ENCODE measurements around the gene ANGEL2.
"Not testable (repeated sequence)": the region's sequence is repeated elsewhere in the genome, so short reads cannot be mapped to it uniquely, and the experiment has no call there.

Gene ANGEL2

DNA sequence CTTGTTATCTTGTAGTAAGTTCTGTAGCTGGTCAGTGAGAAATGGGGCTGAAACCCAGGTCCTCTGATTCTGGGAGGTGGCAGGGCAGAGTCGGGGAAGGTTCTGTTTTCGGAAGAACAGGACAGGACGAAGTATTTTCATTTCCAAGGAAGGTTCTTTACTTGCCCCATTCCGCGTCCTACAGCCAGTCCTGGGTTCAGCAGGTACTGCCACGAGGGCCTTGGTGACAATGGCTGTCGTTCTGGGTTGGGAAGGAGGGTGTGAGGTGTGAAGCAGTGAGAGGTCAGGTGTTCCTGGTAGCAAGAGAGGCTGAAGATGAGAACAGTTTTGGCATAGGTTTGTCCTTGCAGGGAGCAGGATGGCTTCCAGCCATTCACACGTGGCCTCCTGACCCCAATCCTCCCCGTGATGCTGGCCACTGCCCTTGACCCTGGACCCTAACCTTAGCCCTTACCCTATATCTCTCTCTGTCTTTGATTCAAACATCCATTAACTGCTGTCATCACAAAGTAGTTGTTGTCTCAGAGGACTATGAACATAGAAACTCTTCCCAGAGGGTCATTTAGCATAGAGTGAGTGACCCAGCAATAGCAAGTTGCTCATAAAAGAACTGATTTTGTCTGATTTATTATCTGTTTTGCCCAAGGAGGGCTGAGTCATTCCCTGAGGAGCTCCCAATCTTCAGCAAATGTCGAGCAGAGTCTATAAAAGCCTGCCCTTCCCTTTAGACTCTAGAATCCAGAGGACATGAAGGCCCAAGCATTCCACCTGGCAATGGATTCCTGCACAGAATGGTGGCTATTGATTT is 40.4 kb downstream of the ANGEL2 start:
- no peak for DNase-seq (ENCODE audit: low read depth)

DNA sequence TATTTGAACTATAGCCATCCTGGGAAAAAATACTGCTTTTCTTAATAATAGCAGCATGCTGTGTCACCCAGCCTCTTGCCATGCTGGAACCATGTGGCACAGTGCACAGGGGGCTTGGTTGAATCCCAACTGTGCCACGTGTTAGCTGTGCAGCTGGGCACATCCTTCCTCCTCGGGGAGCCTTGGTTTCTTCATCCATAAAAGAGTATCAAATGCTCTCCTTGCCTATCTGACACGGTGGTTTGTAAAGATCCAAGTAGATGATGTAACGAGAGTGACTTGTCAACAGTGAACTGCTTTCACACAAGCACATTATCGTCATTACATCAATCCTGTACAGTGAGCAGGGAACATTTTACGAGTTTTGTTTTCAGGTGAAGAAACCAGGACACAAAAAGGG is 41.0 kb downstream of the ANGEL2 start:
- DNase-seq (ENCODE audit: low read depth): no peak

DNA sequence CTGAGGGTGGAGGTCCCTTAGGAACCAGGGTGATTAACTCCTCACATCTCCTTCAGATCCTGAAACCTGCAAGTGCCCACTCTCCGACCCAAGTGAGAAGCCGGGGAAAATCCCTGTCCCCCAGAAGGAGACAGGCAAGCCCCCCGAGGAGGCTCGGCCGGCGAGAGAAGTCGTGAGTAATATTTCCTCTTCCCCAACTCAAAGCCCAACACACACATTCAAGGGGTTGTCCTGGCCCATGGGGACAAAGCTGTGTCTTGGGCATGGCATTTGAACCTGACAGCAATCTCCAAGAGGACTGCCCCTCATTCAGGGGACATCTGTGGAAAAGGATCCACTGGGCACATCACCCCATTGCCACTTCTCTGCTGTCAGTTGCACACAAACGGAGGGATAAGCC is 41.8 kb downstream of the ANGEL2 start:
- DNase-seq (ENCODE audit: low read depth): no peak

DNA sequence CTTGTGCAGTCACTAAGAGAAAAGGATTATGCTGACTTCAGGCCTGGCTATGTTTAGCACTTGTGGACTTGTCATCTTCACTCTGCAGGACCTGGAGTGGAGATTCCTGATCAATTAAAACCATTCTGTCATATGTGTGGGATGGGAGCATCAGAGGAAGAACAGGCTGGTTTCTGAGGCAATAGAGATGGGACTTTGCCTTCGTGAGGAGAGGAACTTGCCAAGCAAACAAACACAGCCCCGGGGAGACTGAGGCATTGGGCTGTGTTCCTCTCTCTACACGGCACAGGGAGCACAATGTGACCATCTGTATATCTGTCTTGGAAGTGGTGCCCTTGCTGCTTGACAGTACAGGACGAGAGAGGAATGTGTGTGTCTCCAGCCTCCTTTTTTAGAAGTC is 42.2 kb downstream of the ANGEL2 start:
- DNase-seq (ENCODE audit: low read depth): no peak

DNA sequence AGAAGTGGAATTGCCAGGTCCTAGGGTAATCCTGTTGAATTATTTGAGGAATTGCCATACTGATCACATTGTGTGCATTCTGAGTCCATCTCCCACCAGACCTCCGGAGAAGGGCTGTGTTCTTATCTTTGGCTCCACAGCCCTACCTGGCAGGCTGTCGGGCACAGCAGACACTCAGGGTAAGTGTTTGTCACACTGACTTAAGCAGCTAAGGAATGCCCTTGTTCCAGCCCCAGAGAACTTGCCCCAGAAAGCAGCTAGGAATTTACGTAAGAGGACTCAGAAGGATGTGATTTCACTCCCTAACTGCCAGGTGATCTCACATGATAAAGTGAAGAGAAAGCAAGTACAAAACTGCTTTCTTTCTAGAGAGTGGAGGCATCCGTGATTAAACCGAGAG is 44.4 kb downstream of the ANGEL2 start:
- no peak for DNase-seq (ENCODE audit: low read depth)

DNA sequence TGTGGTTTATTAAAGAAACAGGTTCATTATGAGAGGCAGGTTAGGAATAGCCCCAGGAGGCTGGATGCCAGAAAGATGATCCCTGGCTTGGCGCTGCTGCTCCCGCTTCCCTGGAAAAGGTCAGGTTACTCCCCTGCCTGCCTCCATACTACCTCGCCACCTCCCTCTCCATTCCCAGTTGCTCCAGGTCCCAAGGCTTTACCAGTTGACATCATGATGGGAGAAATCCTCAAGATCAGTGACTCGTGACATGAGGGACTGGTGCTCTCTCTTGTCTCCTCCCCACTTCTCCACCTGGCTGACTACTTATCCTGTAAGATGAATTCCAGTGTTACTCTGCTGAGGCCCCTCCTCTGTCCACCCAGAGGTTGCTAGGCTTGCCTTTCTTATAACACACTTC is 45.6 kb downstream of the ANGEL2 start:
- no peak for DNase-seq (ENCODE audit: low read depth)

DNA sequence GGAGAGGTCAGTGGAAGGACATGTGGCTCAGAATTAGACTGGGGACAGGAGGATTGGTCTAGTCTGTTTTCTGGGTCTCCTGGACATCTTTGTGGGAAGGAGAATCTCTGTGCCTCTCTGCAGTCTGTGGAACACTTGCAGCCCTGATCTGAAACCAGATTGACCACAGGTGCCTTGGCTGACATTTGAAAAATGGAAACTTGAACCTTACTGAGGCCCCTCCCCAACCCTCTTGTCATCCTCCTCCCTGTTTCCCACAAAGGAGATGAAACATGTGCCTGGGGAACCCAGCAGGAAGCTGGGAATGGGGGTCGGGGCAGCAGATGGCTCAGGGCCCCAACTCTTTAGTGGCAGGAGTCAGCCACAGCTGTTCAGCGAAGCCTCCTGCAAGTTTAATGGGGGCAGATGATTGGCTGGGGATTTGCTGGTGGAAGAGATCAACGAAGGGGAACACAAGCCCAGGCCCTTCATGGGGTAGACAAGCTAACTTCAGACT is 47.3 kb downstream of the ANGEL2 start:
- DNase-seq (ENCODE audit: low read depth): no peak

DNA sequence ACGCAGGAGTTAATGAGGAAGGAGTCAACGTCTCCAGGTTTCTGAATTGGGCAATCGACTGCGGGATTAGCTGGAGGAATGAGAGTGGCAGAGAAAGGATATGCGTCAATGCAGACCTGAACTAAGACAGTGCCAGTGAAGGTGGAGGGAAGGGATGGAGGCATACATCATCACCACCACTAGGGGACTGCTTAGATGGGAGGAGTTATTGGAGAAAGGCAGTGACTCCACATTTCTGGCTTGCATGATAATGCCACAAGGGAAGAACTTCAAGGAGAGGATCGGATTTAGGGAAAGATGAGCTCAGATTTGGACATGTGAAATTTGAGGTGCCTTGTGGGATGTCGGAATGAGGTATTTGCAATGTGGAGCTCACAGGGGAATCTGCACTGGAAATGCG is 47.9 kb downstream of the ANGEL2 start:
- no peak for DNase-seq (ENCODE audit: low read depth)

DNA sequence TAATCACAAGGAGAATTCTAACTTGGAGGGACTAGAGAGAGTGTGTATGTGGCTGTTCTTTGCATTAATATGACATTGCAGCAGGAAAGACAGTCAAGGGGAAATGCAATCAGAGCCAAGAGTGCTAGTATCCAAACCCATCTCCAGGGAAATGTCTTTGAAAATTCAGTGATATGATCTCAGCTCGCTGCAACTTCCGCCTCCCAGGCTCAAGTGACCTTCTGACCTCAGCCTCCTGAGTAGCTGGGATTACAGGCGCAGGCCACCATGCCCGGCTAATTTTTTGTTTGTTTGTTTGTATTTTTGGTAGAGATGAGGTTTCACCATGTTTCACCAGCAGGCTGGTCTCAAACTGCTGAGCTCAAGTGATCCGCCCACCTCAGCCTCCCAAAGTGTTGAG is 49.1 kb downstream of the ANGEL2 start:
- DNase-seq (ENCODE audit: low read depth): no peak

DNA sequence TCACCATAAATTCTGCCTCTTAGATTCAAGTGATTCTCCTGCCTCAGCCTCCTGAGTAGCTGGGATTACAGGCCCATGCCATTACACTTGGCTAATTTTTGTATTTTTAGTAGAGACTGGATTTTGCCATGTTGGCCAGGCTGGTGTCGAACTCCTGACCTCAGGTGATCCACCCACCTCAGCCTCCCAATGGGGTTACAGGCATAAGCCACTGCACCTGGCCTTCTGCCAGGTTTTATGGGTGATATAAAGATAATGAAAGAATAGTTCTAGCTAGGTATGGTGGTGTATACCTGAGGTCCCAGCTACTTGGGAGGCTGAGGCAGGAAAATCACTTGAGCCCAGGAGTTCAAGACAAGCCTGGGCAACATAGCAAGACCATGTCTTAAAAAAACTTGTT is 50.7 kb downstream of the ANGEL2 start:
- not testable (repeated sequence) for DNase-seq (ENCODE audit: low read depth)

DNA sequence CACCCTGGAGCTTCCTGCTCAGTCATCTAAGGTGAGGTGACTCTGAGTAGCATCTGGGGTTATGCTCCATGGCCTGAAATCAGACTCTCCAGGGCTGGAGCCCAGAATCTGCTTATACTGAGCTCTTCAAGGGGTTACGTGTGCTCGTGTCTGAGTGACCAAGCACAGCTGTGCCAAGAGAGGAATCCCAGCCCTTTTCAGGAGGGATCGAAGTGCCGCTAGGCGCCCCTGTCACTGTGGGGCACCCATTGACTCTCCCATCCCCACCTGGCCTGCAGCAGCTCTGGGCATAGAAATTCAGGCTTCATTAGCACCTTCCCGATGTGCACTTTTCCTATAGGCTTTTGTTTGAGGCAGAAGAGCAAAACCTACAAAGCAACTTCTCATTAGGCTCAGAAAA is 51.6 kb downstream of the ANGEL2 start:
- DNase-seq (ENCODE audit: low read depth): no peak

DNA sequence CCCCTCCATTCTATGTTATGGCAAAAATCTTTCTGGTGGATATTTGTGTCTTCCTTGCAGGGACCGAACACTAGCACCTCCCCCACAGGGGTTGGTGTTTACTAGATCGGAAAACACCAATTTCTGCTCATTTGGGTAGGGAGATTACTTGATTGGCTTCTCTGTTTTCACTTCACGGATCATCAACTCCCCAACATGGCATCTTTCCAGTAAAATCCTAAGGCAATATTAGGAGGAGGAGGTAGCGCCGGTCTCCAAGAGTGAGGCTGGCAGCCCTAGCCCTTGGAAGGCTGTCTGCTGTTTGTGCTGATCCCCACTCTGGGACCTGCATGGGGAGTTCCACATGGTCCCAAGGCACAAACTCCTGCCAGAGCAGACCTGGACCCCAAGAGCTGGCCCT is 53.2 kb downstream of the ANGEL2 start:
- DNase-seq (ENCODE audit: low read depth): no peak

DNA sequence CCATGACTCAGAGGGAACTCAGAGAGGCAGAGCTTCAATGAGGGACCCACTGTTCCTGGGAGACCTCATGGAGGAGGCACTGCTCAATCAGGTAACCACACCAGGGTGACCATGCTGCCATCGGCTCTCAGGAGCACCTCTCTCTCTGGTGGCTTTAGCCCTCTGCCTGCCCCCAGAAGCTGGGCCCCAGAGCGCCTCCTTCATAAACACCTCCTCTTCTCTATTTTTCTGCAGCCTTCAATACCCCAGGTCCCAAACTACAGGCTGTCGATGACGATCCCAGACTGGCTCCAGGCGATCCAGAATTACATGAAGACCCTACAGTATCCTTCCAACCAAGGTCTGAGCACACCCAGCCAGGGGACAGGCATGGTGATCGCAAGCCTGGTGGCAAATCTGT is 54.7 kb downstream of the ANGEL2 start:
- DNase-seq (ENCODE audit: low read depth): no peak

DNA sequence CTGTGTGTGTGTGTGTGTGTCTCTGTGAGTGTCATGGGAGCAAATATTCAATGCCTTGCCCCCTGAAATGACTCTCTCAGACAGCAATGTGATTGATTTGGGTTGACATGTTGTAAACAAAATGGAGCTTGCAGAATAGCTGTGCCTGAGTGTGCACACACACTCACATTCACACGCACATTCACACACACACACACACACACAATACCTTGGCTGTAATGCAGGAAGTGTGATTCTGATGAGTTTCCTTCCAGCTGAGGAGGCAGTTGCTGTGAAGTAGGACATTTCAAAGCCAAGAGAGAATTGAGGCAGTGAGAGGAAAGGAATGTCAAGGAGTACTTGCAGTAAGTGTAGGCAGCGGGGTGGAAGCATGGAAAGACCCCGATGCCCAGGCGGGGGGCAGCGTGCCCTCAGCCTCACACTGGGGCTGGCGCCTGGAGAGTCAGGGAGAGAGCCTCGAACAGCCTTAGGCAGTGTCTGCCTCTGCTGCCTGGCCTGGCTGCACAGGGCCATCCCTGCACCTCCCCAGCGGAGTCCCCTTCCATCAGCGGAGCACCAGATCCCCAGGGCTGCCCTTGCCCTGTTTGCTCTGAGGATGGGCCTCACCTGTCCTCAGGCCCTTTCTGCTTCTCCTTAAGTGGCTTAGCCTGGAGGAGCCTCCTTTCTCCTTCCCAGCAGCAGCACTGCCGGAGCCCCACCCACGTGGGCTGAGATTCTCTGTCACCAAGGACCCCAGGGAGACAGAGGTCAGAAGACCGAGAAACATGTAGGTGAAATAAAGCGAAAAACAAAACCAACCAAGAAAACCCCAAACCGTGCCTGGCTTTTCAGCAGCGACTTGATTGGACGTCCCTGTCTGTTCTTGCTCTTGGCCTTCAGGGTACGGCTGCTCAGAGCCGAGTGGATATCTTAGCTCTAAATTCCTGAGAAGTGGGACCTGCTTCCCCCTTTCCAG is 56.1 kb downstream of the ANGEL2 start:
- DNase-seq (ENCODE audit: low read depth): no peak

DNA sequence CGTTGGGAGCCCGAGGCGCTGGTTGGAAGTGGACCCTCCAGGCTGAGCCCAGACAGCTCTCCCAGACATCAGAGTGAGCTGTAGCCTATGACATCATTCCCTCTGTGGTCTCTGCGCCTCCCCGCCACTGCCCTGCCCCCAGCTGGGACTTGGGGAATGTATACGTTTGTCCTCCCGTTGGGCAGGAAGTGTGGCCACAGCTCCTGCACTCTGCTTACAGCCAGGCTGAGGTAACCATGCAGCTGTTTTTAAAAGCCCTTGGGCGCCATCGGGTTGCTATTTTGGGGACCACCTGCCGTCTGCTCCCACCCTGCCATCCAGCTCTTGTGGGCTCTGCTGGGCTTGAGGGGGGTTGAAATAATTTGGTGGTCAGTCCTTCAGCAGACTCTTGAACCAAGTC is 57.5 kb downstream of the ANGEL2 start:
- DNase-seq (ENCODE audit: low read depth): no peak

DNA sequence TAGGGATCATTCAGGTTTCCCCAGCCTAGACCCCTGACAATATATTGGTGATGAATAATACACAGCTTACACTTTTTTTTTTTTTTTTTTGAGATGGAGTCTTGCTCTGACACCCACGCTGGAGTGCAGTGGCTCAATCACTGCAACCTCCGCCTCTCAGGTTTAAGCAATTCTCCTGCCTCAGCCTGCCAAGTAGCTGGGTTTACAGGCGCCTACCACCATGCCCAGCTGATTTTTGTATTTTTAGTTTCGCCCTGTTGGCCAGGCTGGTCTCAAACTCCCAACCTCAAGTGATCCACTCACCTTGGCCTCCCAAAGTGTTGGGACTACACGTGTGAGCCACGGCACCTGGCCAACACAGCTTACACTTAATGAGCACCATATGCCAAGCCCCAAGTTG is 58.1 kb downstream of the ANGEL2 start:
- DNase-seq (ENCODE audit: low read depth): no peak

DNA sequence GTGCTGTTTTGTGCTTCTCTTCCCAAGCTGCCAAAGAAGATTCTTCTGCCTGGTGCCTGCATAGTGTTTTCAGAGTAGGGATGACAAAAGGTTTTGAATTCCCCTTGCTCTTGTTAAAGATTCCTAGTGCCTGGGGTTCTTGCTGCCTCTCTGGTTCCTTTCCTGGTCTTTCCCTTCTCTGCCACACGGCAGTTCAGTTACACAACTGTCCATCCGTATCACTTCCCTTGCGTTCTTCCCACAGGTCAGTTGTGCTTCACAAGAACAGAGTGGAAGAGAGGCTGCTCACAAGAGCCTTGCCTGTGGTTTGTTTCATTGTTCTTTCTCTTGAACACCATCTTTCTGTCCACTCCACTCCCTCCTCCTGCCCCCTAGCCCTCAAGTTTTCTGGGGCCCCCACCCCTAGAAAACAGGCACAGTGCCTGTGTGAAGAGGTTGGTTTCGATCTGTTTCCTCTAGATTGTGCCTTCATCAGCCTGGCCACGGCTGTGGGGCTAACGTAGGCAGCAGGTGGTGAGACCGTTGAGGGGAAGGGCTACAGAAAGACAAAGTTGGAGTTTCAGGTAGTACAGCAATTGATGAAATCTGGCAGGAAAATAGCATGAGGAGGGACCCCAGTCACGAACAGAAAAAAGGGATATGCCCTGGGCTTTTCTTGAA is 59.6 kb downstream of the ANGEL2 start:
- DNase-seq (ENCODE audit: low read depth): no peak

DNA sequence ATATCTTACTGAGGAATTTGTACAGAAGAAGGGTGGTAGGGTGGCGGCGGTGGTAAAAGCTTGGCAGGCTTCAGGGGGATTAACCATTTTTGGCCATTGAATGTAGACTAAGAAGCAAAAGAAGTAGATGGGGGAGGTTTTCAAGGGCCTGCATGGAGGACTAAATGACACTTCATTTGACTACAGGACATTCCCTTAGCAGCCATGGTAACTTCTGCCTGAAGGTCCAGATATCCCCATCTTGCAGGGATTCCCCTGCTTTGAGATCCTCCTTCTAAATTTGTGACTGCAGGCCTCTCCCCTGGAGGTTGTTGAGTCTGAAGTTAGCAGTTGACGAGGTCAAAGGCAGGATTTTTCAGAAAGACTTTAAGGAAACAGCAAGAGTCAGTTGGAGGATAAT is 60.6 kb downstream of the ANGEL2 start:
- no peak for DNase-seq (ENCODE audit: low read depth)

DNA sequence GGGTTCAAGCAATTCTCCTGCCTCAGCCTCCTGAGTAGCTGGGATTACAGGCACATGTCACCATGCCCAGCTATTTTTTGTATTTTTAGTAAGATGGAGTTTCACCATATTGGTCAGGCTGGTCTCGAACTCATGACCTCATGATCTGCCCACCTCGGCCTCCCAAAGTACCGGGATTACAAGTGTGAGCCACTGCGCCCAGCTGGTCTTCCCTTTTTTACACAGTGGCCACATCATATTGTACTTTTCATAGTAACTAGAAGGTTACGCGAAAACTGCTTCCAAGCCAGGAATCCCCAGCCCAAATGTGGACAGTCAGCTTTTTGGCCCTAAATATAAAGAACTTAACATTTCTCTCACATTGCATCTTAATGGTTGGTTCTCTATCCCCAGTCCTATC is 61.2 kb downstream of the ANGEL2 start:
- no peak for DNase-seq (ENCODE audit: low read depth)

DNA sequence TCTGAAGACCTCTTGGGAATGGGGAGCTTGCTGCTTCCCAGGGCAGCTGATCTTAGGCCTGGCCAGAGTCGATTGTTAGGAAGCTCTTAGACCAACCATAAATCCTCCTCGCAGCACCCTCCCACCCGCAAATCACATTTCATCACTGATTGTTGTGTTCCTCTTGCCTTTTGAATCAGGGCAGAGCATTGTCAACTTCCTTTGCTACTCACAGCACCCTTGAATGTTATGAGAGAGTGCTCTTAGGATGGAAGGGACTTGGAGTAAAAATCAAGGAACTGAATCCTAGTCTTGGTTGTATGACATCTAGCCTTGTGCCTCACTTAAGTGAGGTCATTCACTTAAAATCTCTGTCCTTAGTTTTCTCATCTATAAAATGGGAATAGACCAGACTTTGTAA is 62.3 kb downstream of the ANGEL2 start:
- no peak for DNase-seq (ENCODE audit: low read depth)

DNA sequence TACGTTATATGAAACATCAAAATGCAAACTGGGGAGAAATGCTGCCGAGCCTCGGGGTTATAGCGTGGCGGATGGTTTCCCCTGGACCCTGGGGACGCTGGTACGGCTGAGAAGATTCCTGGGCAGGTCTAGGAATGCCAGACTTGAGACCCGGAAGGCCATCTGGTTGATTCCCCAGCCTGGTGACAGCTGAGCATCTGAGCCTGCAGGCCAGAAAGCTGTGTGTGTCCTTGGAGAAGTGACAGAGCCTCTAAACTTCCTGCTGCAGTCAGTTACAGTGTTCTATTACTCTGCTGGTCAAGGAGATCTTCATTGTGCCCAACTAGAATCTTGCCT is 63.1 kb downstream of the ANGEL2 start:
- no peak for DNase-seq (ENCODE audit: low read depth)

DNA sequence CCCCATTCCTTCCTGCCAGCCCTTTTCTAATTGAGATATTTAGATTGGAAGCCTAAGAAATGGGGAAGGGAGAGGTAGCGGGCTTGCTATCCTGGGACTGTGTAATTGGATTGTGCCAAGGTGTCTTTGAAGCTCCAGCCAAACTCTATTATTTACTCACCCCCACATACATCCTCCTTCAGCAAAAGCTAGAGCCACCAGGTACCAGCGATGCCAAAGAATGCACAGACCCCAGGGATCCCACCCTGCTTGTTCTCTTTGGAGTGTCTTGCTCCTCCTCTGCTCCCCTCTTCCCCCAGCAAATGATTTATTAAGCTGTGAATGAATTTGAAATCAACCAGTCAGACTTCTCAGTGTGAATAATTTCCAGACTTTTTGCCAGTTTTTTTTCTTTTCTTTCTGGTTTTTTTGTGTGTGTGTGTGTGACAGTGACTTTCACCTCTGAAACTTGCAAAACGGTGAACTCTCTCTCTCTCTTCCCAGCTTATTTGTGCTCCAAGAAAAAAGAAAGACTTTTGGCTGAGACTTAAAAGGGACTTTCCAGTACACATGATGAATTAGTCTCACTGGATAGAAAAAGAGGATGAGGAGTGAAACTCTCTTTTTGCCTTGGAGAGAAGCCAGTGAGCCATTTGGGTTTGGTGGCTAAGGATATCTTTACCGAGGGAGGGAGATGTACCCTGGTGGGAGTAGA is 63.6 kb downstream of the ANGEL2 start:
- no peak for DNase-seq (ENCODE audit: low read depth)
